Body of pancreas (tissue), 4 donors: ENCODE data around the gene KIF11. TPM values are rescaled to one million over a fixed set of nuclear protein-coding genes. Genes with fewer than 3 reads are reported as not detected.

ENCODE experiments used
- ATAC-seq: fragments of 150-250 bp; one replicate; pipeline ENCODE4 v1.9.1; 2016
- DNase-seq, 4 donors: peaks; one replicate each; pipeline ENCODE4 v3.0.0-alpha.2; 2019
- H3K27ac ChIP-seq, 4 donors: fragments of 200-600 bp; sonication (generic); 1 replicate in 3 of 4; 2 replicates in 1 of 4; pipeline versions ENCODE4 v1.5.1 to v1.6.1; 2016 to 2019; ENCODE audit warnings: mild to moderate bottlenecking in 1 of 4, mixed read lengths in 1 of 4, moderate library complexity in 1 of 4
- H3K27me3 ChIP-seq, 2 donors: fragments of 200-600 bp; sonication (generic); one replicate each; pipeline ENCODE4 v1.6.0; 2016; ENCODE audit warnings: mild to moderate bottlenecking in 1 of 2
- H3K36me3 ChIP-seq, 2 donors: fragments of 200-600 bp; sonication (generic); replicated peaks in 1 of 2; 2 replicates each; pipeline ENCODE4 v1.5.1; 2016; ENCODE audit warnings: low read depth in 2 of 2; ENCODE audit not compliant: insufficient read depth in 1 of 2
- H3K4me1 ChIP-seq: fragments of 200-600 bp; sonication (generic); one replicate; pipeline ENCODE4 v1.6.0; 2016
- H3K4me3 ChIP-seq, 2 donors: fragments of 200-600 bp; sonication (generic); 1 replicate in 1 of 2; 2 replicates in 1 of 2; pipeline ENCODE4 v1.5.1; 2016 to 2019
- H3K9me3 ChIP-seq, 3 donors: fragments of 200-600 bp; sonication (generic); 1 replicate in 2 of 3; 2 replicates in 1 of 3; pipeline ENCODE4 v1.5.1; 2016
- POLR2A ChIP-seq, 3 donors: fragments of 450-650 bp; IDR thresholded peaks; one replicate each; pipeline ENCODE4 v1.6.1; 2016; ENCODE audit warnings: antibody characterized with exemption in 3 of 3, mild to moderate bottlenecking in 2 of 3
- WGBS, 2 donors: methylation state at CpG; one replicate each; pipeline ENCODE4 v1.1.5; 2017; 5-methylcytosine and 5-hydroxymethylcytosine counted together
- intact Hi-C: fragments of 100-400 bp; cut with DNase I; formaldehyde crosslinking; loops from one replicate; pipeline ENCODE4 v1.15.1; 2023
- total RNA-seq, 2 donors: library from RNA; depleted of rRNA; stranded (reverse); fragments of >200 nt; gene quantifications; one replicate each; pipeline ENCODE4 v1.1.0, GENCODE V29; 2016
- TF ChIP-seq, protein P1 (sequence below), 7 experiments: fragments of 450-650 bp in 4 of 7; fragments of 200-600 bp in 3 of 7; sonication (generic) in 3 of 7; IDR thresholded peaks; one replicate each; pipeline ENCODE4 v1.5.1; 2016 to 2019; ENCODE audit warnings: antibody characterized with exemption in 7 of 7

Gene KIF11
- total RNA-seq, 2 donors from 2014 or later, result 0.26 to 0.66 TPM

DNA sequence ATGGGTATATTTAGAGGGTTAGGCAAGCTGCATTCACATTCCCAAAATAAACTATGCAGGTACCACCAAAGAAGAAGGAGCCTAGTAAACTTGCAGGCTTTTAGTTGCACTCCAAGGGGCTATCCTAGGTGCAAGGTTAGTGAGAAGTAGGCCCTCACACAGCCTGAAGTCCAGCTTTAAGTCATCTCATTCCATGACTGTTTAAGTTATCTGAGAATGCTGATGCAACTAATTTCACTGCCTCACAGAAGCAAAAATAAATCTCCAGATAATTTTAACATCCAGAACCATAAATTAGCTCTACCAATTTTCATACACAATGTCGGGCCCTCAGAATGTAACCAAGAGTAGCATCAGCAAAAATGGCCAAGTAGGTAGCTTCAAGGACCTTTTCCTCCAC, 62.5 kb downstream of the KIF11 start:
- intact Hi-C loops, result no loop called here
- TF ChIP-seq POLR2A (IDR thresholded peaks at IDR 0.05), result no peak
- TF ChIP-seq, protein P1, sequence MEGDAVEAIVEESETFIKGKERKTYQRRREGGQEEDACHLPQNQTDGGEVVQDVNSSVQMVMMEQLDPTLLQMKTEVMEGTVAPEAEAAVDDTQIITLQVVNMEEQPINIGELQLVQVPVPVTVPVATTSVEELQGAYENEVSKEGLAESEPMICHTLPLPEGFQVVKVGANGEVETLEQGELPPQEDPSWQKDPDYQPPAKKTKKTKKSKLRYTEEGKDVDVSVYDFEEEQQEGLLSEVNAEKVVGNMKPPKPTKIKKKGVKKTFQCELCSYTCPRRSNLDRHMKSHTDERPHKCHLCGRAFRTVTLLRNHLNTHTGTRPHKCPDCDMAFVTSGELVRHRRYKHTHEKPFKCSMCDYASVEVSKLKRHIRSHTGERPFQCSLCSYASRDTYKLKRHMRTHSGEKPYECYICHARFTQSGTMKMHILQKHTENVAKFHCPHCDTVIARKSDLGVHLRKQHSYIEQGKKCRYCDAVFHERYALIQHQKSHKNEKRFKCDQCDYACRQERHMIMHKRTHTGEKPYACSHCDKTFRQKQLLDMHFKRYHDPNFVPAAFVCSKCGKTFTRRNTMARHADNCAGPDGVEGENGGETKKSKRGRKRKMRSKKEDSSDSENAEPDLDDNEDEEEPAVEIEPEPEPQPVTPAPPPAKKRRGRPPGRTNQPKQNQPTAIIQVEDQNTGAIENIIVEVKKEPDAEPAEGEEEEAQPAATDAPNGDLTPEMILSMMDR (IDR thresholded peaks at IDR 0.05), result no peak
- Histone ChIP-seq H3K27ac (no peak overlapping the region), H3K9me3 (no peaks in the 10 kb centered on the region), H3K4me1 (no peaks in the 10 kb centered on the region), H3K4me3 (no peak overlapping the region), H3K36me3 (no peaks in the 10 kb centered on the region), H3K27me3 (no peaks in the 10 kb centered on the region)
- DNase-seq, result no peak
- WGBS, 2 donors, result 88 to 91% methylated on average over 1 of the region's 1 CpG
- ATAC-seq, result no peak

DNA sequence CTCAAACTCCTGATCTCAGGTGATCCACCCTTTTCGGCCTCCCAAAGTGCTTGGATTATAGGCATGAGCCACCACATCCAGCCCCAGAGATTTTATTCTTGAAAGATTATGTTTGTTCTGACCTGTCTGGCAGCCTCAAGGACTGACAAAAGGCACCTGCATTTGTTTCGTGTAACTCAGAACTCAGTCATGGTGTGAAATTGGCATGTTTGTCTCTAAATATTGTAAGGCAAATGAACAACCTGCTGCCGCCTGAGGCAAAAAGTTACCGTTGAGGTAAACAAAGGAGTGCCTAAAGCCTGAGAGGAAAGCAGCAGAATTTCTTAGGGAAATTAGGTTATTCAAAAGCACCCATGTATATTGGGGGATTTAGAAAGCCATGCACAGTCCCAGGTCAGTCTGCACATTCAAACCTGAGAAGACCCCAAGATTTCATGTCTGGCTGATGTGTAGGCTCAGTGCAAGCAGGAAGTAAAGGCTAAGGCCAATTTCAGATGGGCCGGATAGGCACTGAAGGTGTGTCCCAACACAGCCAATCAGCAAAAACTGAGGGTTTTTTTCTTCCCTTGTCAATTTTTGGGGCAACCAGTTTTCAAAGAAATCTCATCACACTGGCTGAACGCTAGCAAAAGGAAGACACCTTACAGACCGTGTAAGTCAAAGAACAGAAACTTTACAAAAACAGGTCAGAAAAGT, 63.5 kb downstream of the KIF11 start:
- no peak for ATAC-seq
- Histone ChIP-seq H3K27me3 (no peaks in the 10 kb centered on the region), H3K4me1 (no peaks in the 10 kb centered on the region), H3K4me3 (no peak overlapping the region), H3K9me3 (no peaks in the 10 kb centered on the region), H3K36me3 (no peaks in the 10 kb centered on the region), H3K27ac (no peak overlapping the region)
- 85 to 91% methylated on average over 7 of the region's 7 CpGs for WGBS, 2 donors
- DNase-seq, result no peak
- intact Hi-C loops, result no loop called here
- no peak for TF ChIP-seq POLR2A (IDR thresholded peaks at IDR 0.05)
- TF ChIP-seq, protein P1 (IDR thresholded peaks at IDR 0.05), result no peak

DNA sequence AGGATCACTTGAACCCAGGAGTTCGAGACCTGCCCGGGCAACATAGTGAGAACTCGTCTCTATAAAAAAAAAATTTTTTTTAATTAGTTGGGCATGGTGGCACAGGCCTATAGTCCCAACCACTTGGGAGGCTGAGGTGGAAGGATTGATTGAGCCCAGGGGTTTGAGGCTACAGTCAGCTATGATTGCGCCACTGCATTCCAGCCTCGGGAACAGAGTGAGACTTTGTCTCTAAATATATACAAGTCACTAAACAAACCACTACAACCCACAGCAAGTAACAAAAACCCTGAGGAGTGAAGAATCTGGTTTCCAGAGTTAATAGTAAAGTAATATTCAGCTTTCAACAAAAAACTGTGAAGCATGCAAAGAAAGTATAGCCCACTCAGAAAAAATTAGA, 64.1 kb downstream of the KIF11 start:
- intact Hi-C loops, result no loop called here
- TF ChIP-seq POLR2A (IDR thresholded peaks at IDR 0.05), result no peak
- TF ChIP-seq, protein P1 (IDR thresholded peaks at IDR 0.05), result no peak
- Histone ChIP-seq H3K4me1 (no peaks in the 10 kb centered on the region), H3K27me3 (no peaks in the 10 kb centered on the region), H3K4me3 (no peak overlapping the region), H3K36me3 (no peaks in the 10 kb centered on the region), H3K9me3 (no peaks in the 10 kb centered on the region), H3K27ac (no peak overlapping the region)
- 88 to 91% methylated on average over 5 of the region's 5 CpGs for WGBS, 2 donors
- no peak for ATAC-seq
- DNase-seq, result no peak

DNA sequence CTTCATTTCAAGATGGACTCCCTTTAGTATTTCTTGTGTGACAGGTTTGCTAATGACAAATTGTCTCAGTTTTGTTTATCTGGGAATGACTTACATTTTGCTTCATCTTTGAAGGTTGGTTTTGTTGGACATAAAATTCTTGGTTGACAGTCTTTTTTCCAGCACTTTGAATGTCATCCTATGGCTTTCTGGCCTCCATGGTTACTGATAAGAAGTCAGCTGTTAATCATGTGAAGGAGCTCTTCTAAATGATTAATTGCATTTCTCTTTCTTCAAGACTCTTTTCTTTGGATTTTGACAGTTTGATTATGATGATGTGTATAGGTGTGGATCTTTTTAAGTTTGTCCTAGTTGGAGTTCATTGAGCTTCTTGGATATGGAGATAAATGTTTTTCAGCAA, 69.9 kb downstream of the KIF11 start:
- H3K9me3 ChIP-seq, result peaks cover 0 to 5% (median 0%) of the 10 kb centered on the region in 3 donors
- intact Hi-C loops, result no loop called here
- no peak for DNase-seq

More for the DNA sequence above, 69.9 kb downstream of the KIF11 start:
- TF ChIP-seq, protein P1 (IDR thresholded peaks at IDR 0.05), result no peak
- TF ChIP-seq POLR2A (IDR thresholded peaks at IDR 0.05), result no peak
- ATAC-seq, result no peak
- Histone ChIP-seq H3K4me3 (no peak overlapping the region), H3K27ac (no peak overlapping the region), H3K4me1 (no peaks in the 10 kb centered on the region), H3K27me3 (no peaks in the 10 kb centered on the region), H3K36me3 (no peaks in the 10 kb centered on the region)
